Cortex of kidney (tissue), 1 donor: ENCODE results near the gene MLPH.
"Not testable (repeated sequence)": the region's sequence is repeated elsewhere in the genome, so short reads cannot be mapped to it uniquely, and the experiment has no call there.

Source experiments
- DNase-seq: peaks from one replicate; lab custom pipeline; 2025; lab: John Stamatoyannopoulos, UW

Gene MLPH

GRCh38 chr2:237585590-237586221 lies 98.7 kb downstream of the MLPH start:
- DNase-seq = no peak

GRCh38 chr2:237588044-237588696 lies 101.1 kb downstream of the MLPH start:
- no peak for DNase-seq

- no peak for DNase-seq
Measured at GRCh38 chr2:237590272-237591140, 103.5 kb downstream of the MLPH start, which contains the start of gene RAB17. Gene RAB17, minus strand, starts transcription at chr2:237590734. Its CDS starts 4,580 bp downstream, at chr2:237586154.

- no peak for DNase-seq
Measured at GRCh38 chr2:237591141-237591881, 104.3 kb downstream of the MLPH start.

GRCh38 chr2:237592425-237592980 lies 105.5 kb downstream of the MLPH start:
- no peak for DNase-seq

GRCh38 chr2:237593036-237593435 lies 106.0 kb downstream of the MLPH start:
- DNase-seq = no peak

GRCh38 chr2:237593596-237594320 lies 106.7 kb downstream of the MLPH start:
- no peak for DNase-seq

- DNase-seq = no peak
Measured at GRCh38 chr2:237594514-237594871, 107.4 kb downstream of the MLPH start.

- not testable (repeated sequence) for DNase-seq
Measured at GRCh38 chr2:237595829-237596519, 108.9 kb downstream of the MLPH start.

- no peak for DNase-seq
Measured at GRCh38 chr2:237596520-237597195, 109.6 kb downstream of the MLPH start.

GRCh38 chr2:237597196-237598145 lies 110.4 kb downstream of the MLPH start:
- no peak for DNase-seq

- no peak for DNase-seq
Measured at GRCh38 chr2:237598468-237599208, 111.6 kb downstream of the MLPH start.

- DNase-seq = no peak
Measured at GRCh38 chr2:237599465-237600110, 112.5 kb downstream of the MLPH start.

- no peak for DNase-seq
Measured at GRCh38 chr2:237600205-237600846, 113.3 kb downstream of the MLPH start.

GRCh38 chr2:237601453-237602116 lies 114.5 kb downstream of the MLPH start:
- no peak for DNase-seq

- no peak for DNase-seq
Measured at GRCh38 chr2:237602409-237602808, 115.4 kb downstream of the MLPH start.
